Coronary artery (tissue), 2 donors: ENCODE results near the gene RAET1G.
A peak's percentile ranks its signal among the peaks of the same experiment; 100 is the strongest.
"Not testable (repeated sequence)": the region's sequence is repeated elsewhere in the genome, so short reads cannot be mapped to it uniquely, and the experiment has no call there.

Source experiments
- DNase-seq: peaks from one replicate; pipeline ENCODE4 v3.0.0-alpha.2; 2017; ENCODE audit warnings: low spot score
- H3K27ac ChIP-seq, 2 donors: fragments of 200-600 bp; sonication (generic); one replicate each; pipeline ENCODE4 v1.5.1; 2016 to 2019
- H3K4me3 ChIP-seq: fragments of 200-600 bp; sonication (generic); 2 replicates; pipeline ENCODE4 v1.5.1; 2016; ENCODE audit warnings: mild to moderate bottlenecking, moderate library complexity
- TF ChIP-seq, protein P1 (sequence below): fragments of 200-600 bp; sonication (generic); IDR thresholded peaks from one replicate; pipeline ENCODE4 v1.5.1; 2019; ENCODE audit warnings: antibody characterized with exemption

RAET1G gene

DNA sequence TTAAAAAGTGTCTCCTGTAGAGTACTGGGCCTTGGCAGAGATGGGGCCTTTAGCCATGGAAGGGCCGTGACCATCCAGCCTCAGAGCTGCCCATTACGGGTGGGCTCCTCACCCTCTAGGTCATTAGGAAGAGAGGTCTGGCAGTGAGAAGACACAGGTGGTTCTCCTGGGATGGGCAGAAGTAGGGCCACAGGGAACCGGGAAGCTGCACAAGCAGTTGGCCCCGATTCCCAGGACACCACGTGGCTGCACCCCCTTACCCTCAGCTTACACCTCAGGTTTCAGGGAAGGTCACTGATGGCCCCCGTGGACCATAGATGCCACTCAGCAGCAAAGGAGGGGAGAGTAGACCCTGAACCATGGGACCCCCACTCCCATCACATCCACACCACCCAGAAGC lies 1.6 kb downstream of the RAET1G start:
- Histone ChIP-seq H3K4me3 (no peak overlapping the region), H3K27ac (no peak overlapping the region)
- TF ChIP-seq, protein P1, sequence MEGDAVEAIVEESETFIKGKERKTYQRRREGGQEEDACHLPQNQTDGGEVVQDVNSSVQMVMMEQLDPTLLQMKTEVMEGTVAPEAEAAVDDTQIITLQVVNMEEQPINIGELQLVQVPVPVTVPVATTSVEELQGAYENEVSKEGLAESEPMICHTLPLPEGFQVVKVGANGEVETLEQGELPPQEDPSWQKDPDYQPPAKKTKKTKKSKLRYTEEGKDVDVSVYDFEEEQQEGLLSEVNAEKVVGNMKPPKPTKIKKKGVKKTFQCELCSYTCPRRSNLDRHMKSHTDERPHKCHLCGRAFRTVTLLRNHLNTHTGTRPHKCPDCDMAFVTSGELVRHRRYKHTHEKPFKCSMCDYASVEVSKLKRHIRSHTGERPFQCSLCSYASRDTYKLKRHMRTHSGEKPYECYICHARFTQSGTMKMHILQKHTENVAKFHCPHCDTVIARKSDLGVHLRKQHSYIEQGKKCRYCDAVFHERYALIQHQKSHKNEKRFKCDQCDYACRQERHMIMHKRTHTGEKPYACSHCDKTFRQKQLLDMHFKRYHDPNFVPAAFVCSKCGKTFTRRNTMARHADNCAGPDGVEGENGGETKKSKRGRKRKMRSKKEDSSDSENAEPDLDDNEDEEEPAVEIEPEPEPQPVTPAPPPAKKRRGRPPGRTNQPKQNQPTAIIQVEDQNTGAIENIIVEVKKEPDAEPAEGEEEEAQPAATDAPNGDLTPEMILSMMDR, result no peak
- no peak for DNase-seq

DNA sequence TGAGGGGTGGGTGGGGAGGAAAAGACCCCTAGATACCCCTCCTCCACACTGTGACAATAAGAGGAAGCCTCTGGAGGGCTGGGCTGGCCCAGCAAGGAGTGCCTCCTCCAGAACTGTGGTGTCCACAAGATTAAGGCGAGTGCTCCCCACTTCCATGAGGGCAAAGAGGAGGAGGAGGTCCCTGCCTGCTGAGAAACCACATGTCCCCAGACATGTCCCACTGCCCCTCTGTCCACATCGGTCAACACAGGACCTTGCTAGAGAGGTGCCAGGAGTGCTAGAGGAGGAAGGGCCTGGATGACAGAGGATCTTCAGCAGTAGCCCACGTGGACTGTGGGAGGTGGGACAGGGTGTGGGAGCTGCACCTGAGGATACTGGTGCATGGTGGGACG lies 3.1 kb downstream of the RAET1G start:
- TF ChIP-seq, protein P1, result no peak
- DNase-seq, result peak; percentile 38
- Histone ChIP-seq H3K27ac (no peak overlapping the region), H3K4me3 (no peak overlapping the region)

DNA sequence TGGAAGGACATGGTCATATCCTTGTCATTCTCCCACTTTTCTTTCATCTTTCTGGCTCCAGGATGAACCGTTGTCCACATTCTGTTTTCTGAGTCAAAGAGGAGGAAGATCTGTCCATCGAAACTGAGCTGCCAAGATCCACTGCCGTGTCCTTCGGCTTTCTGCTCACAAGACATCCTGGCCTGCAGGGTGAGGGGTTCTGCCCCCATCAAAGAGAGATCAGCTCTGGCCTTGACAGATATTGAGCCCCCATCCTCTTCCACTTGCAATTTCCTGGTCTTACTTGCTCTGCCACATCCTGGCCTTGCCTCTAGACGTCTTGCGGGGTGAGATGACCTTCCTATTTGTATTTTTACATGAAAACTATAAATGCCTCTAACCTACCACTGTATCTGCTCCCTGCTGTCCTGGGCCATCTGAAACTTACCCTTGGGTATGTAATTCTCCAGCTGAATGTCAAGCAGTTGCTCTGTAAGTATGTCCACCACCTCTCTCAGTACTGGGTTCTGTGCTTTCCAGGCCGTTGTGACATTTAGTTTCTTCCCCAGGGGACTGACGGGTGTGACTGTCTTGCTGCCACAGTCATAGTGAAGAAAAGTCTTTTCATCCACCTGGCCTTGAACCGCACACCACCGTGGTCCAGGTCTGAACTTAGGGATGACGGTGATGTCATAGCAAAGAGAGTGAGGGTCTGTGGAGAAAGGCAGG lies 3.6 kb downstream of the RAET1G start:
- not testable (repeated sequence) for H3K4me3 ChIP-seq, DNase-seq, H3K27ac ChIP-seq

DNA sequence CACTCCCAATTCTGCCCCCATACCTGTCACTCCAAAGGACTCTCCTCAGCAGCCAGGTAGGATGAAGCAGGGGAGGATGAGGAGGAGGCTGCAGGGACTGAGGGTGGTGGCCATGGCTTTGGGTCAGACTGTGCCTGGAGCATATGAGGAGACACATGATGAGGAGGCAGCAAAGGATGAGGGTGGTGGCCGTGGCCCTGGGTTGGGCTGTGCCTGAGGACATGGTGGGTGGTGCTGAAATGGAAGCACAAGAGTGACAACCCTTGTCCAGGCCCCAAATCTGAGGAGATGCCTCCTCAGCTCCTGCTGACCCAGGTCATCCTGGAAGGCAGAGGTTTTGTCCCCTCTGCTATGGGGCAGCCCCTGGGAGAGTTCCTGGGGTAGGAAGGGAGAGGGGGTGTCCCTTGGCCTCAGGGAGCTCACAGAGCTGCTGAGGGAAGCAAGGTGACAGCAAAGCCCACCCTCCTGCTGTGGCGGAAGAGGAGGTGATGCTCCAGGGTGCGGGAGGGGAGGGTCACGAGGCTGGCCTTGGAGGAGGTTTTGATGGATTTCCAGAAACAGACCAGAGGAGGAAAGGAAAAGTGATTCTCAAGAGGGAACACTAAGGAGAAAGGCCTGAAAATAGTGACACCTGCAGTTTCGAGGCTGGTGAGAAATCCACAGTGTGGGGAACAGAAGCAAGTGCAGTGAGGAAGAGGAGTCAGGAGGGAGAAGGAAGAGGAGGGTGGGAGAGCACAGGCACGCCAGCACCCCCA lies 4.6 kb downstream of the RAET1G start:
- TF ChIP-seq, protein P1, result no peak
- H3K27ac ChIP-seq, result no peak overlapping the region
- no peak overlapping the region for H3K4me3 ChIP-seq
- DNase-seq, result peak; percentile 58

DNA sequence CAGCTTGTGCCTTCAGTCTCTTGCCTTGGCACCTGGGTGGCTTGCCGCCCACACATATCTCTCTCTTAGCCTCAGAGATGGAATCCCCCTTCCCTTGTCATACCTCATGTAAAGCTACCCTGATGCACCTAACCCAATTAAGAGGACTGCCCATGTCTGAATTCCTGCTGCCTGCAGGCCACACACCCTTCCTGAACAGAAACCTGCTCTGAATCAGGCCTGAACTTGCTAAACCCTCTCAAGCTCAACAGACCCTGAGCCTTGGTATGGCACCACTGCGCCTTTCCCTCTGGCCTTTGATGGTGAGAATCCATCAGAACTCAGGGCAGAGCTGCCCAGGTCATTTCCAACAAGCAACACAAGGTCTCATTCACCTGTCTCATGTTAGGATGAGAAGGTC lies 5.2 kb downstream of the RAET1G start:
- Histone ChIP-seq H3K27ac (no peak overlapping the region), H3K4me3 (no peak overlapping the region)
- TF ChIP-seq, protein P1, result no peak
- DNase-seq, result no peak

DNA sequence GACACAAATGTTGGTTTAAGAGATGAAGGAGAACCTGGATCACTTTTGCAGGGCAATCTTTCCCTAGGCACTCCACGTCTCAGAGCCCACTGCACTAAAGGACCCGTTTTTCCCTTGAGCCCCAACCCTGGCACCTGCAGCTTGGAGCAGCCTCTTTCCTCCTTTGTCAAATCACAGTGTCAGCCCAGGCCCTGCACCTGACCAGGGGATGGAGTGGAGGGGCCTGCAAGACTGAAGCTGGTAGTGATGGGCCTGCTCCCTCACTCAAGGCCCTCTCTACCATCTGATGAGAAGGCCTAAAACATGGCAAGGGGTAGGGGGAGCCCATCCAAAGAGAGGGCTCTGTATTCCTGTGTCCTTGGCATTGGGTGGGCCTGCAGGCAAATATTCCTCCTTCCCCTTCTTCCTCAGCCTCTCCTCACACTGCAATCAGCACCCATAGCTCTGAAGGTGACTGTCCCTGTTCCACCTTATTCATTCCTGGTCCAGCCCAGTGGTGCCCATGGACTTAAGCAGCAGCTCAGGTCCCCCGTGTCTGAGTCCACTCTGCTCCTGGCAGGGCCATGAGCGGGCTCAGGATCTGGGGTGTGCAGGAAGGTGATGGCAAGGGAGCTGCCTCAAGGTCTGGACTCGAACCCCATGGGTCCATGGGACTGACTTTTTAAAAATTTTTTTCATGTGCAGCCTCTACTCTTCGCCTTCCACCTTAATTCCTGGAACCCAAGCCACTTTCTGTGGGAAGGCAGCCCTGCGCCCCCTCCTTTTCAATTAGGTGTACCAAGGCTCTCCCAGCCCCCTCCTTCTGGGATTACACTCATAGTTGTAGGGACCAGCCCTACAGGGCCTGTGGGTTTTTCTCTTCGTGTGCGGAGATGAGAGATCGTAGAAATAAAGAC lies 6.7 kb downstream of the RAET1G start:
- TF ChIP-seq, protein P1, result no peak
- H3K4me3 ChIP-seq, result no peak overlapping the region
- no peak for DNase-seq
- no peak overlapping the region for H3K27ac ChIP-seq

DNA sequence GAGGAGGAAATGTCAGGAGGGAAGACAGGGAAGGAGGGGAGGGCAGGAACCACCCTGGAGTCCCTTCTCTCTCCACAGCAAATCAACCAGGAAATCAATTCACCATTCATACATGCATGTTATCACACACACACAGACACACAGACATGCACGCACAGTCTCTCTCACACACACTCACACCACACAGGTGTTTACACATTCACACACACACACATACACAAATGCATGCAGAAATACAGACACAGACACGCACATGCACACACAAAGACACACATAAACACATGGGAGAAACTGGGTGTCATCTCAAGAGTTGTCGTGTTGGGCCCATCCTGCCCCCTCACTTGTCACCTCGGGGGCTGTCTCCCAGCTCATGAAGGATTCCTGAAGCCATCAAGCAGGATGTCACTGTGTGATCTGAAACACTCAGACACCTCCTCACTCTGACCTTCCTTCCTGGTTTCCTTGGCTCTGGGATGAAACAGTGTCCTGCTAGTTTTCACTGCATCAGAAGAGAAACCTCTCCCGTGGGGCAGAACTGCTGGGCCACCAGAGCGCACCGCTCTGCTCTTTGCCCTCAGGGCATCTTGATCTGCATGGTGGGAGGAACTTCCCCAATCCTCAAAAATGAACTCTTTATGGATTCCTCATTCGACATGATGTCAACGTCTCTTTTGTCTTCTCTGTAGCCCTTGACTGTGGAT lies 9.2 kb downstream of the RAET1G start:
- DNase-seq, result no peak

More for the DNA sequence above, 9.2 kb downstream of the RAET1G start:
- no peak overlapping the region for H3K4me3 ChIP-seq
- TF ChIP-seq, protein P1, result no peak
- H3K27ac ChIP-seq, result no peak overlapping the region
